Measurements from ENCODE around the gene SMAD4. TPM values are rescaled to one million over a fixed set of nuclear protein-coding genes. Genes with fewer than 3 reads are reported as not detected.

The SMAD4 gene
- total RNA-seq, 1 experiment from 2014 or later, result 172 TPM

GRCh38 chr18:51133580-51134160 lies 103.7 kb downstream of the SMAD4 start:
- no peak overlapping the region for H4K91ac ChIP-seq (ENCODE audit: insufficient read length, low read depth, low read length)
- H3K27me3 ChIP-seq (ENCODE audit: insufficient read depth, low read length), result no peaks in the 10 kb centered on the region
- H3K27me3 Mint-ChIP-seq (ENCODE audit: low read depth), result no peaks in the 10 kb centered on the region
- H2BK20ac ChIP-seq (ENCODE audit: low read depth, low read length, poor library complexity, severe bottlenecking), result no peak overlapping the region
- H3K4me2 ChIP-seq (ENCODE audit: insufficient read depth, insufficient read length, low read length), result no peak overlapping the region
- H3K14ac ChIP-seq (ENCODE audit: insufficient read depth, low read length), result no peak overlapping the region
- H2BK15ac ChIP-seq (ENCODE audit: low read depth, low read length), result no peak overlapping the region
- no peak overlapping the region for H3K56ac ChIP-seq (ENCODE audit: insufficient read length, low read depth, low read length)
- H2BK12ac ChIP-seq (ENCODE audit: insufficient read length, low read depth, low read length), result no peak overlapping the region
- H3K9me3 ChIP-seq (ENCODE audit: control insufficient read depth, low read depth, low read length), result no peaks in the 10 kb centered on the region
- no peak overlapping the region for H3K23ac ChIP-seq (ENCODE audit: insufficient read length, low read depth, low read length)
- H3K9me3 Mint-ChIP-seq, result no peaks in the 10 kb centered on the region
- H3K79me1 ChIP-seq (ENCODE audit: insufficient read depth, low read depth, low read length, poor library complexity, severe bottlenecking), result no peaks in the 10 kb centered on the region
- H3K79me2 ChIP-seq (ENCODE audit: insufficient read depth, low read length), result no peaks in the 10 kb centered on the region
- H4K8ac ChIP-seq (replicated peaks; ENCODE audit: insufficient read length, low read depth, low read length), result no peak overlapping the region
- no peak overlapping the region for H2BK120ac ChIP-seq (ENCODE audit: low read depth, low read length, poor library complexity, severe bottlenecking)
- H2BK5ac ChIP-seq (ENCODE audit: insufficient read length, low read length), result no peak overlapping the region
- no peak overlapping the region for H3K9ac ChIP-seq (ENCODE audit: extremely low read depth, insufficient read length, low read length)
- no peak overlapping the region for H2AK5ac ChIP-seq (ENCODE audit: insufficient read length, low read length)
- no peak overlapping the region for H4K5ac ChIP-seq (ENCODE audit: insufficient read length, low read depth, low read length)
- no peak overlapping the region for H3K4me3 Mint-ChIP-seq
- WGBS (ENCODE audit: extremely low coverage, insufficient read length, low lambda C conversion rate), result no CpG with 5 or more reads among the region's 12 CpGs
- H4K20me1 ChIP-seq (ENCODE audit: control insufficient read depth, insufficient read depth, insufficient read length), result no peaks in the 10 kb centered on the region
- TF ChIP-seq, protein P1, sequence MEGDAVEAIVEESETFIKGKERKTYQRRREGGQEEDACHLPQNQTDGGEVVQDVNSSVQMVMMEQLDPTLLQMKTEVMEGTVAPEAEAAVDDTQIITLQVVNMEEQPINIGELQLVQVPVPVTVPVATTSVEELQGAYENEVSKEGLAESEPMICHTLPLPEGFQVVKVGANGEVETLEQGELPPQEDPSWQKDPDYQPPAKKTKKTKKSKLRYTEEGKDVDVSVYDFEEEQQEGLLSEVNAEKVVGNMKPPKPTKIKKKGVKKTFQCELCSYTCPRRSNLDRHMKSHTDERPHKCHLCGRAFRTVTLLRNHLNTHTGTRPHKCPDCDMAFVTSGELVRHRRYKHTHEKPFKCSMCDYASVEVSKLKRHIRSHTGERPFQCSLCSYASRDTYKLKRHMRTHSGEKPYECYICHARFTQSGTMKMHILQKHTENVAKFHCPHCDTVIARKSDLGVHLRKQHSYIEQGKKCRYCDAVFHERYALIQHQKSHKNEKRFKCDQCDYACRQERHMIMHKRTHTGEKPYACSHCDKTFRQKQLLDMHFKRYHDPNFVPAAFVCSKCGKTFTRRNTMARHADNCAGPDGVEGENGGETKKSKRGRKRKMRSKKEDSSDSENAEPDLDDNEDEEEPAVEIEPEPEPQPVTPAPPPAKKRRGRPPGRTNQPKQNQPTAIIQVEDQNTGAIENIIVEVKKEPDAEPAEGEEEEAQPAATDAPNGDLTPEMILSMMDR (conservative IDR thresholded peaks at IDR 0.05), result no peak
- H2AFZ ChIP-seq (ENCODE audit: low read length), result no peak overlapping the region
- no peak overlapping the region for H3K27ac Mint-ChIP-seq
- DNase-seq, result no peak
- no peaks in the 10 kb centered on the region for H3K4me1 ChIP-seq (ENCODE audit: insufficient read depth, low read length)
- H3K27ac ChIP-seq (ENCODE audit: insufficient read length, low read depth, low read length), result no peak overlapping the region
- H3K23me2 ChIP-seq (ENCODE audit: insufficient read length, low read depth, low read length, poor library complexity, severe bottlenecking), result no peaks in the 10 kb centered on the region
- no peak overlapping the region for H3K18ac ChIP-seq (ENCODE audit: insufficient read length, low read depth, low read length)
- H3K4me1 Mint-ChIP-seq, result peaks cover 19% of the 10 kb centered on the region in 2 experiments
- no peaks in the 10 kb centered on the region; a peak in 1 of 7 replicates for H3K36me3 Mint-ChIP-seq (ENCODE audit: insufficient read depth in 1 of 3, low read depth in 3 of 3)
- H3T11ph ChIP-seq (ENCODE audit: low read length), result no peak overlapping the region
- no peak overlapping the region for H3K4ac ChIP-seq (ENCODE audit: low read depth, low read length)

Other genes starting within 250 kb of the SMAD4 start
- gene MRO, start 210.2 kb upstream of the SMAD4 start, total RNA-seq (2021), result 0.57 and 0.72 TPM in 2 replicates
- 46.4 and 49.4 TPM in 2 replicates for gene ME2, start 151.1 kb upstream of the SMAD4 start, total RNA-seq (2021)
- 5.0 and 5.7 TPM in 2 replicates for gene ELAC1, start 62.2 kb upstream of the SMAD4 start, total RNA-seq (2021)
- gene MEX3C, start 167.5 kb downstream of the SMAD4 start, total RNA-seq (2021), result 98.1 and 99.2 TPM in 2 replicates

Data from H9 (cell line).